Epidermal melanocyte (primary cell): Measurements from ENCODE around the gene ADI1.

Source experiments
- DNase-seq: peaks from one replicate; pipeline ENCODE4 v3.0.0; 2011; ENCODE audit warnings: low spot score; ENCODE audit not compliant: insufficient read length

Gene ADI1

GRCh38 chr2:3519255-3520205 lies at the start of gene ADI1:
Gene ADI1 (minus strand): TSS chr2:3519531. CDS start chr2:3519487, 44 bp downstream.
- DNase-seq = peak; percentile 66

DNA sequence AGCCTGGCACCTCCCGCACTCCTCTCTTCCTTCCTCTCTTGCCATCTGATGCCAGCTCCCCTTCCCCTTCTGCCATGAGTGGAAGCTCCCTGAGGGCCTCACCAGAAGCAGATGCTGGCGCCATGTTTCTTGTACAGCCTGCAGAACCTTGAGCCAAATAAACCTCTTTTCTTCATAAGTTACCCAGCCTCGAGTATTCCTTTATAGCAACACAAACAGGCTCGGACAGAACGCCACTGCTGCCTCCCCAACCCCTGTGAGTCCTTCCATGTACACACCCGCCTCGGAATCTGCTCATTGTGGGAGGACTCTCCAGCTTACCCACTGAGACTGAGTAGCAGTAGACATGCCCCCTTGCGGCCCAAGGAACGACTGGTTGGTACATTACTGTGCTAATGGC lies 47.5 kb upstream of the ADI1 start:
- DNase-seq = no peak

GRCh38 chr2:3565117-3565516 lies 45.8 kb upstream of the ADI1 start:
- no peak for DNase-seq

DNA sequence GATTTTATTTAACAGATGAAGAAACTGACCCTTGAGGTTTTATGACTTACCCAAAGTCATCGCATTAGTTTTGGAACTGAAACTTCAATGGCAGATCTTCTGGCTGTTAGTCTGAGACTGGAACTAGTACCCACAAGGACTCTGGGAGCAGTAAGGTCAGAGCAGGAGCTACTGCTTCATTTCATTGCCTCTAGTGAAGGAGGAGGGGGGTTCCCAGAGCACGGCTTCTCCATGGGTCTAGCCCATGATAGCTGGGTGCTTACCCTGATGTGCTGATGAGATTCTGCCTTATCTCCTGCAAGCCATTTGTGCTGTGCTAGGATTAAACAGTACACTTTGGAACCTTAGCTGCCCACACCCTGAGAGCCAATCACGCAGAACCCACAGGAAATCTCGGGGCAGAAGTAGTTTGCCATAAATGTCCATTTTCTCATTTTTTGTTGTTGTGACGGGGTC lies 44.2 kb upstream of the ADI1 start:
- DNase-seq = no peak

DNA sequence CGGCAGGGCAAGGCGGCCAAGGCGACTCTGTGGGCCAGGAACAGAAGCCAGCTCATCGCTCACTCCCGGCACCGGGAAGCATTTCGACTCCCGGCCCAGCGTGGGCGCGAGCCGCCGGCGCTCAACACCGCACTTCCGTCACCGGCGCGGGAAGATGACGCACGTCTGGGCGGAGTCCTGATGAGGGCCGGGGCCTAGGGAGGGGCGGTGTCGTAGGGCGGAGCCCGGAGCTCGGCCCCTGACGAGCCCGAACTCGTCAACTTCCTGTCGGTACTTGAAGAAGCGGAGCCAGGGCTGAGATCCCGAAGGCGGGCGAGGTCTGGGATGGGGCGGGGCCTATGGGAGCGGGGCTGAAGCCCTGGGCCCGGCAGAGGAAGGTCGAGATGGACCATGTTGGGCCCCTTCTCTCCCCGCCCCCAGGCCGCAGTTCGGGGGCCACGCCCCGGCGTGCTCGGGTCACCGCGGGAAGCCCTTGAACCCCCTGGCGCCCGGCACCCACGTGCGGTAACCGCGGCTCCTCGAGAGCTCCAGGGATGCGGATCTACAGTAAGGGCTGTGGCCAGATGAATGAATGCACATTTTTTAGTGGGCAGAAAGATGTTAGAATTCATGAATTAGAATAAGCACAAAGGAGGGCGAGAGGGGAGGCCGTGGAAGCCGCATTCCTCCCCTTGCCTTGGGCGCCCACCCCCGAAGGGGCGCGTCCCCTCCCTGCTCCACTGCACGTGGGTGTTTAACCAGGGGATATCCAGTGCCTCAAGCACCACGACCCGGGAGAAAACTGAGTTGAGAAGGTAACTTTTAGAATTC lies 39.1 kb upstream of the ADI1 start, which contains the start of gene RNASEH1:
Gene RNASEH1 (minus strand): TSS at position 129 of the 810 bp plus-strand sequence. CDS start 73 bp downstream, at position 56.
- DNase-seq = peak; percentile 99

- DNase-seq = no peak
Measured at GRCh38 chr2:3557639-3558204, 38.4 kb upstream of the ADI1 start.

DNA sequence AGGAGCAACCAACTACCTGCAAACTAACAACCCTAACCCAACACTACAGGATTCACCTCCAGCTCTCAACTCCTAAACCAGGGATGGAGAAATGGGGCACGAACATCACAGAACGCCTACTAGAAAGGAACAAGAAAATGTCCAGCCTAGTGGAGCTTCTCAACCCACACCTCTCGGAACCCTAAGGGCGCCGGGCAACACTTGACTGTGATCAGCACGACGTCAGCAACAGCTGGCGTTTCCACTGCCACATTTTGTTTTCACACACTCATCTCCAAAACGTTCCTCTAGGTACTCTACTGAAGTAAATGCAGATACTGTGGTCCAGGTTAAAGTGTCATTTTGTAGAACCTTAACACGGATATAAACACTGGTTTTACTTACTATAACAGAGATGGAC lies 34.6 kb upstream of the ADI1 start:
- no peak for DNase-seq

GRCh38 chr2:3547915-3548314 lies 28.6 kb upstream of the ADI1 start:
- DNase-seq = no peak

- DNase-seq = no peak
Measured at GRCh38 chr2:3545788-3546478, 26.6 kb upstream of the ADI1 start.

- DNase-seq = no peak
Measured at GRCh38 chr2:3543023-3543683, 23.8 kb upstream of the ADI1 start.

DNA sequence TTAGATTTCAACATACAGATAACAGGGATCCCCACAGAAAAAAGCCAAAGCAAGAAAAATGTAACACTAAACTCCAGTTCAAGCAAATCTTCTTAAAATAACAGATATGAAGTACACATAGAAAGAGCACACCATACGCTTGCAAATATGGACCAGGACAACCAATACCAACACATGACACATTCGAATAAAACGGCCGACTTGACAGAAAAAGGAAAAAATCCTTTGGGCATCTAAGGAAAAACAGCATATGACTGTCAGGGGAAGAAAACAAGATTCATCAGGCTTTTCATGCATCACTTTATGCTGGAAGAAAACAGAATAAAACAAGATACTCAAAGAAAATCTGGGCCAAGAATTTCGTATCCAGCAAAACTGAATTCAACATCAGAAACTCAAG lies 22.8 kb upstream of the ADI1 start:
- DNase-seq = no peak

DNA sequence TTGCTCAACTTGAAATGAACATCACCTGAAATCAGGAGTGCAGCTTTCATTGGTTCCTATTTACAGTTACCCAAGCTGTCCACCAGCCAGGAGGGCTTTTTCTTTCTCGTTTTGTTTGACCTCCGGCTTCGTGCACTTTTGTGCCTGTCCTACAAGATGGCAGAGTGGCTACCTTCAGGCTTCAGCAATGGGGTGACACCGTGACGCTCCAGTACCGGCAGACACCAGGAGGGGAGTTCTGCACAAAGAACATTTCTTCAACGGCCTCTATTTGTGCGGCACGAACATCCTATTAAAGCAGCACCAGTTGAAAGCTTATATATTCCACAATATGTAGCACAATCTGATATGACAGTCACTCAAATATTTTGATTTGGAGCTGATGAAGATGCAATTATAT lies 20.5 kb upstream of the ADI1 start:
- no peak for DNase-seq

DNA sequence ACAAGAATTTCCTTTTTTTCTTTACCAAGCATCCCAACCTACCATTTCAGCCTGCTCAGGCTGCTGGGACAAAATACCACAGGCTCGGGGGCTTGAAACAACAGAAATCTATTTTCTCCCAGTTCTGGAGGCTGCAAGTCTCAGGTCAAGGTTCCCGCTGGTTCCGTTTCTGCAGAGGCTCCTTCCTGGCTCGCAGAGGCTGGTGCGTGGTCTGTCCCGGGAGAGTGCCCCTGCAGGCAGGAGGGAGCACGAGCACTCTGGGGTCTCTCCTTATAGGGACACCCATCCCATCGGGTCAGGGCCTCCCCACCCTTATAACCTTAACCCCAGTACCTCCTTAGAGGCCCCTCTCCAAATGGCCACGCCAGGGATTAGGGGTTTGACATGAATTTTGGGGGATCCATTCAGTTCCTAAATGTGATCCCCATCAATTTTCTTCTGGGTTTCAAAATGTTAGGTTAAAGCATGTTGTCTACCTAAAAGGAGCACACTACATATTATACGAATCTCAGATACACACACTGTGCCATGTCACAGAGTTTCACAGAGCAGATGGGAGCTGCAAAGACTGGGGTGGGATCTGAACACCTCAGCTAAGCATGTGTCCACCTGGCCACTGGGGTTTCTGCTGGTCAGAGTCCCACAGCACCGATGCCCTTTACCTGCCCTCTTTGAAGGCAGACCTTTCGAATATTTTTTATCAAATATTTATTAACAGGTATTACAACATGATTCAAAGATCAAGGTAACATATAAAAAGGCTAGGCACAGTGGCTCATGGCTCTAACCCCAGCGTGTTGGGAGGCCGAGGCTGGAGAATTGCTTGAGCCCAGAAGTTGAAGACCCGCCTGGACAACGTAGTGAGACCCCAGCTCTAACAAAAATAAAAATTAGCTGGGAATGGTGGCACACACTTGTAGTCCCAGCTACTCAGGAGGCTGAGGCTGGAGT lies 17.6 kb upstream of the ADI1 start:
- DNase-seq = peak; percentile 44

- peak; percentile 91 for DNase-seq
Measured at GRCh38 chr2:3535794-3536681, 16.7 kb upstream of the ADI1 start.

DNA sequence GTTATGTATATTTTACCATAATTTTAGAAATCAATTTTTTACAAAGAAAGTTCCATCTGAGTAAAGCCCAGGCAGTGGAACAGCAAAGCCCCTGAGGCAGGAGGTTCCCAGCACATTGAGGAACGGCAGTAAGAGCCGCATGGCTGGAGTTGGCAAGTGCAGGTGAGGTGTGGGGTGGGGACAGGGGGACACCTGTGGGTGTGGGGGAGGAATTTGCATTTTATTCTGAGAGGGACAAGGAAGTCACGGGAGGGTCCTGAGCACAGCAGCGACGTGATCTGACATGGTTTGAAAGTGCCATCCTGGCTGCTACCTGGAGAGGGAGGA lies 16.1 kb upstream of the ADI1 start:
- no peak for DNase-seq

DNA sequence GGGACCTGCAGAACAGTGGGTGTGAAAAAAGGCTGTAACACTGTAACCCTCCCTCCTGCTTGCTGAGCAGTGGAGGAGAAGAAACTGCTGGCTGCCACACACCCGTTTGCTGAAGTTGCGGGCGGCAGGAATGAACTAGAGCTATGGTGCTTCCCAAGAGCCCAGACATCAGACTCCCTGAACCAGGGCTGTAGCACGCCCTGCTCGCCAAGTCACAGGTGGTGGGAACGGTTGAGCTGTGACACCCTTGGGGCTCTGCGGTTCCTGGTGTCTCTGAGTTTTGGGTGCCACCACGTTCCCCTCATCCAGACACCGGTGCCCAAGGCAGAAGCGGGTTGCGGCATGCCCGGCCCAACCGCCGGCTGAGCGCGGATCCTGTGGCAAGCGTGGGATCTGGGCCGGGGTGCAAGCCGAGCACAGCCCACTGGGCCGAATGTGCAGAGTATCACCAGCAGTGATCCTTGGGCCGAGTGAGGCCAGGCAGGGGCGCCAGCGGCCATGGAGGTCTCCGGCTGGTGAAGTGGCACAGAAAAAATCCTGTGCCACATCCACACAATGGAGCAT lies 15.0 kb upstream of the ADI1 start:
- DNase-seq = no peak

DNA sequence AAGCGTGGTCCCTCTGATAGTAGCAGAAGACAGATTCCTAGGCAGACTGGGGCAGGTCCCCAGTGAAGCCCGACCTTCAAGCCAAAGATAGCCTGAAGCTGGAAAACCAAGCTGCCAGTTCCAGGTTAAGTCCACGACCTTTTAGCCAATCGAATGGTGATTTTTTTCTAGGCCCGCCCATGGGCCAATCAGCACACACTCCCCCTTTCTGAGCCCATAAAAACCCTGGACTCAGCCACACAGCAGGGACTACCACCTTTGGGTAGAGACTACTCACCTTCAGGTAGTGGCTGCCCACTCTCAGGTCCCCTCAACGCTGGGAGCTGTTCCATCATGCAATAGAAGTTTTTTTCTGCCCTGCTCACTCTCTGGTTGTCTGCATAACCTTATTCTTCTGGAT lies 14.5 kb upstream of the ADI1 start:
- no peak for DNase-seq

DNA sequence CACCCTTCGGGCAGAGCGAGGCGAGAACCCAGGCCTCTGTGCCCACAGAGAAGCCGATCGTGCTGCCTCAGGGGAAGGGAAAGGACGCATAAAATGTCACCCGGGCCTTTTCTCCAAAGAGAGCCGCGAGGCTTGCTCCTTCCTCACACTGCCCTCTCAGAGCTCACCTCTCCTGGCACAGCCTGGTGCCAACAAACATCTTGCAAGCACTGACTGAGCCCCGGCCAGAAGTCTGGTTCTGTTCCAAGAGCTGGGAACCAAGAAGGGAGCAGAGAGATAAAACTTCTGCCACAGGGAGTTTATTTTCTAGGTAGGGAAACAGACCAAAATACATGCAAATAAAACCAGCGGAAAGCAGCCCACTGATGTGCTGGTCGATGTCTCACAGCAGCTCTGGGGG lies 13.6 kb upstream of the ADI1 start:
- DNase-seq = no peak
